DMS 273 treated with DMSO at 0.1 percent for 48 hours (cell line): ENCODE results near the gene SULT4A1.

Source experiments
- DNase-seq: peaks from one replicate; lab custom pipeline; 2025; lab: John Stamatoyannopoulos, UW

The SULT4A1 gene

GRCh38 chr22:43802897-43803495 lies 59.3 kb downstream of the SULT4A1 start:
- no peak for DNase-seq

DNA sequence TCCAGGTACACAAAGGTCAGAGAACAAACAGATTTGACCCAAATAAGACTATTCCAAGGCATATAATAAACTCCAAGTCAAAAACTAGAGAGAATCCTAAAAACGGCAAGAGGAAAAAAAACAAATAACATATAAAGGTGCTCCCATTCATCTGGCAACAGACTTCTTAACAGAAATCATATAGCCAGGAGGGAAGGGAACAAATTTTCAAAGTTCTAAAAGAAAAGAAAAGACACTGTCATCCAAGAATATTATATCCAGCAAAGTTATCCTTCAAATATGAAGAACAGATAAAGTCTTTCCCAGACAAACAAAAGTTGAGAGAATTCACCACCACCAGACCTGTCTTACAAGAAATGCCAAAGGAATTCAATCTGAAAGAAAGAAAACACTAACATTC lies 61.3 kb downstream of the SULT4A1 start:
- no peak for DNase-seq

GRCh38 chr22:43798492-43798891 lies 63.8 kb downstream of the SULT4A1 start:
- DNase-seq = no peak

GRCh38 chr22:43796567-43796966 lies 65.7 kb downstream of the SULT4A1 start:
- DNase-seq = no peak

GRCh38 chr22:43795320-43795719 lies 67.0 kb downstream of the SULT4A1 start:
- no peak for DNase-seq

DNA sequence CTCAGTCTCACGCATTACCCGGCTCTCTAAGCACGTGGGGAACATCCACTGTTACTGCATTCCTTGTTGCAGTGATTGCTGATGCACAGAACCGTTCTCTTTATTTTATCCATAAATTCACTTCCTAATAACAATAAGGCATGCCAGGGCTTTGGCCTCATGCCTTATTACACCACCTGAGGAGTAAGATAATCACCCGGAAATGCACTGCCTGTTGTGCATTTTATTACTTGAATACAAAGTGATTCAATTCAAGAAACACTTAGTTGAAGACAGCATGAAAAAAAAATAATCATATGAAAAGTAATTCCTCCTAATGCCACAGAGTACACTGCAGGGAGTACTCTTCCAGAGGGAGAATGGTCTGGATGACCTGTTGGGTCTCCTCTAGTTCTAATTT lies 69.4 kb downstream of the SULT4A1 start:
- DNase-seq = no peak

DNA sequence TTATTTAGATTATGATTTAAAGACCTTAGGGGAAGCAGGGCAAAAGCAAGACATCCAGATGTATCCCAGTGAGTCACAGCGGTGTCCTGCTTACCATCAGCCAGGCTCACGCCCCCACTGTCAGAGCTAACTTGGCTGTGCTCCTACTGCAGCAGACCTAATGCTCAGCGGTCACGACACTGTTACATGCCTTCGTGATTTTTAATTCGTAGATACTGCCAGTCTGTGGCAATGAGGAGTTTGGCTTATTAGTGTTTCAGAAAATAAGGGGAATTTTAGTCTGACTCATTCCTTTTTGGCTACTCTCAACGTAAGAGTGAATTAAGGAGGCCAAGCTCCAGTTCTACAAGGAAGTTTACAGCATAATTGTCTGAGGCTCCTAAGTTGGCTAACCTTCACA lies 72.9 kb downstream of the SULT4A1 start:
- DNase-seq = no peak

DNA sequence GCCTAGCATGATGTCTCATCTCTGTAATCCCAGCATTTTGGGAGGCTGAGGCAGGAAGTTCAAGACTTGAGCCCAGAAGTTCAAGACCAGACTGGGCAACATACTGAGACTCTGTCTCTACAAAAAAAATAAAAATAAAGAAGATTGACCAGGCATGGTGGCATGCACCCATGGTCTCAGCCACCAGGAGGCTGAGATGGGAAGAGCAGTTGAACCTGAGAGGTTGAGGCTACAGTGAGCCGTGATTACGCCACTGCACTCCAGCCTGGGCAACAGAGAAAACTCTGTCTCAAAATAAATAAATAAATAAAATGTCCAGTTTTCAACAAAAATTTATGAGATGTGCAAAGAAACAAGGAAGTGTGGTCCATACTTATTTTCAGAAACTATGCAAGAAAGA lies 78.5 kb downstream of the SULT4A1 start:
- no peak for DNase-seq

DNA sequence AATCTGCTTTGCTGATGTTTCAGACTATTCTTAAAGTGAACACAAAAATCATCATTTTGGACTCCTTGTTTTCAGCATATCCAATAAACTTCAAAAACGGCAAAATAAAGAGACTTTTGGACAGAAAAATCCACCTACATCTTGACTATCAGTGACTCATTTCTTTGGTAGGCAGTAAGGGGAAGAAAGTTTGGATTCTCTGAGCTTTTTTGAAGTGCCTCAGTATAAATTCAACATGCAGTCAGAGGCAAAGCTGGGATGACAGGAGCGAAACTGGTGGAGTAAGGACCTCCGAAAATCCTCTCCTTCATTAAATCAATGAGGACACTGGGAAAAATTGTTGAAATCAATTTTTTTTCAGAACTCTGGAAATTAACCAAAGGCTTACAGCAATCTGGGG lies 79.9 kb downstream of the SULT4A1 start:
- no peak for DNase-seq

DNA sequence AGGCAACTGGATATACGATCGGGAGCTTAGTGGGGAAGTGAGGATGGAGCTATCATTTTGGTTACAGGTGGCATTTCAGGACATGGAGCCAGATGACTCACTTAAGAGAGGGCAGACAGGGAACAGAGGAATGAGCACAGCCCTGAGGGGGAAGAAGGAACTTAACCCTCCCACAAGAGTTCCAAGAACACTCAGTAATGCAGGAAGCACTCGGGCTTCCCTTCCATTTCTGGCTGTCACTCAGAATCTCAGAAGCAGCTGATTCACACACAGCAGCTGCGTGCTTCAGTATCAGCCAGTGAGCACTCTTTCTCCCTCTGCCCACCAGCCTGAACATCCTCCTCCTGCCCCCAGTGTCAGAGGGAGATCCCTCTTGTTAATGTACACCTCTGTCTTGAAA lies 85.0 kb downstream of the SULT4A1 start:
- DNase-seq = no peak

GRCh38 chr22:43776081-43776670 lies 86.1 kb downstream of the SULT4A1 start:
- no peak for DNase-seq
